Measurements from ENCODE around the gene SEMG1.

SEMG1 gene

GRCh38 chr20:45206725-45207124, at the start of gene SEMG1:
SEMG1 (plus strand) TSS chr20:45207033; CDS start chr20:45207054, 21 bp downstream.
- no peak for DNase-seq

- no peak for DNase-seq
Observed at GRCh38 chr20:45157962-45158361, 48.9 kb upstream of the SEMG1 start.

- no peak for DNase-seq
Observed at GRCh38 chr20:45163083-45163803, 43.6 kb upstream of the SEMG1 start.

GRCh38 chr20:45164906-45165305, 41.9 kb upstream of the SEMG1 start:
- DNase-seq, result no peak

- no peak for DNase-seq
Observed at GRCh38 chr20:45173522-45173921, 33.3 kb upstream of the SEMG1 start.

GRCh38 chr20:45174434-45175364, 32.1 kb upstream of the SEMG1 start, which contains the start of gene PI3:
PI3 (plus strand) TSS chr20:45174902; CDS start chr20:45174923, 21 bp downstream.
- no peak for DNase-seq

- DNase-seq, result no peak
Observed at GRCh38 chr20:45176526-45177267, 30.1 kb upstream of the SEMG1 start.

- no peak for DNase-seq
Observed at GRCh38 chr20:45179166-45179565, 27.7 kb upstream of the SEMG1 start.

- DNase-seq, result no peak
Observed at GRCh38 chr20:45181639-45182038, 25.2 kb upstream of the SEMG1 start.

GRCh38 chr20:45183084-45183483, 23.7 kb upstream of the SEMG1 start:
- DNase-seq, result no peak

- no peak for DNase-seq
Observed at GRCh38 chr20:45187693-45188092, 19.1 kb upstream of the SEMG1 start.

- DNase-seq, result no peak
Observed at GRCh38 chr20:45189067-45189609, 17.7 kb upstream of the SEMG1 start.

GRCh38 chr20:45189861-45190260, 17.0 kb upstream of the SEMG1 start:
- DNase-seq, result no peak

GRCh38 chr20:45191926-45192325, 14.9 kb upstream of the SEMG1 start:
- DNase-seq, result no peak

GRCh38 chr20:45193331-45193730, 13.5 kb upstream of the SEMG1 start:
- no peak for DNase-seq

- DNase-seq, result no peak
Observed at GRCh38 chr20:45209924-45210323, 3.1 kb downstream of the SEMG1 start.

- no peak for DNase-seq
Observed at GRCh38 chr20:45211569-45212474, 5.0 kb downstream of the SEMG1 start.

- no peak for DNase-seq
Observed at GRCh38 chr20:45212836-45213235, 6.0 kb downstream of the SEMG1 start.

- no peak for DNase-seq
Observed at GRCh38 chr20:45218124-45218523, 11.3 kb downstream of the SEMG1 start.

- DNase-seq, result no peak
Observed at GRCh38 chr20:45218636-45219035, 11.8 kb downstream of the SEMG1 start.

GRCh38 chr20:45221076-45221475, 14.2 kb downstream of the SEMG1 start, which contains the start of gene SEMG2:
SEMG2 (plus strand) TSS chr20:45221373; CDS start chr20:45221390, 17 bp downstream.
- DNase-seq, result no peak

- DNase-seq, result no peak
Observed at GRCh38 chr20:45223136-45223535, 16.3 kb downstream of the SEMG1 start.
